GM19467 (cell line): ENCODE measurements around the gene TTC7B.
A peak's percentile ranks its signal among the peaks of the same experiment; 100 is the strongest.

Source experiments
- ATAC-seq: cut with Tn5 transposase; IDR thresholded peaks from one replicate; pipeline ENCODE4 v1.9.1; 2021; ENCODE audit warnings: mild to moderate bottlenecking, moderate library complexity; ENCODE audit not compliant: unreplicated experiment

Gene TTC7B

DNA sequence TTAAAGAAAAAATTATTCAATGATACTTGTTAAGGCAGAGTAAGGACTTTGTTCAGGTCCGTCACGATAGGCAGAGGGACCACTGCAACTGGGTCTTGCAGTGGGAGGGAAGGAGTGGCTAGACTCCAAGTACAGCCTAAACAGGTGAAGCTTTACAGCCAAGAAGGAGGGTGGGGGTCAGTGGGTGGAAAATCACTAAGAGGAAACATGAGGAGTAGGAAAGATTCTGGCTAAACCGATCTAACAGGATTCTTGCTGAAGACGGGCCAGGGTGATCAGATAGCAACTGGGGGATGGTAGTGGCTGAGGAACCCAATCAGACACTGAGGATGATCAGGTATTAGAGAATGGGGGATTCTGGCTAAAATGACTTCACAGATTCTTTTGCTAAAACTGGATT, 100.2 kb downstream of the TTC7B start:
- ATAC-seq: no peak

DNA sequence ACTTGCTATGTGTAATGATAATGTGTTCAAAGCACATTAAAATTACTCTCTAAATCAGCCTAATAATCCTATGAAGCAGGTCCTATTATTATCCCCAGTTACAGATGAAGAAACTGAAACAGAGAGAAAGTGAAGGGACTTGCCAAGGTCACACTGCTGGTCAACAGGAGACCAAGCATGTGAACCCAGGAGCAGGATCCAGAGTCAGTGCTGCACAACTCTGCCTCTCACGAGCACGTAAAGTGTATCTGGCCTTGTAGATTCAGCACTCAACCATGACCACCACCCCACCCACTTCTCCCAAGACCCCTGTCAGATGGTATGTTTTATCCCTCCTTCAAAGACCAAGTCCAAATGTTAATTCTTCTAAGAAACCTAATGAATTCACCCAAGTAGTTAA, 100.7 kb downstream of the TTC7B start:
- ATAC-seq: no peak

DNA sequence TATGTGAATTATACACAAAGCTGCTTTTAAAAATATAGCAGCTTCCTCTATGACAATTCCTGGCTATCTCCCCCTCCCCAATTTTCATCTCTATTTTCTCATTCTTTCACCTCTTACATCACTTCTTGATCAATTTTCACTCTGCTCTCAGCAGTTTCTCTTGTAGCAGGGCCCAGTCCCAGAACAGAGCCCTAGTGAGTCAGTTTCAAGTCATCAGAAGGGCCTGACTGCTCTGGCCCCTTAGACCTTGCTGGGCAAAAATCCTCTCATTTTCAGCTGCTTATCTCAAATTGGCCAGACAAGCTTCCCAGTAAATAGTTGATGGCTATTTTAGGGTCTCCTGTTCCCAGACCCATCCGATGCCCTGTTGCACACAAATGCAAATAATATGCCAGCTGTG, 101.4 kb downstream of the TTC7B start:
- no peak for ATAC-seq

DNA sequence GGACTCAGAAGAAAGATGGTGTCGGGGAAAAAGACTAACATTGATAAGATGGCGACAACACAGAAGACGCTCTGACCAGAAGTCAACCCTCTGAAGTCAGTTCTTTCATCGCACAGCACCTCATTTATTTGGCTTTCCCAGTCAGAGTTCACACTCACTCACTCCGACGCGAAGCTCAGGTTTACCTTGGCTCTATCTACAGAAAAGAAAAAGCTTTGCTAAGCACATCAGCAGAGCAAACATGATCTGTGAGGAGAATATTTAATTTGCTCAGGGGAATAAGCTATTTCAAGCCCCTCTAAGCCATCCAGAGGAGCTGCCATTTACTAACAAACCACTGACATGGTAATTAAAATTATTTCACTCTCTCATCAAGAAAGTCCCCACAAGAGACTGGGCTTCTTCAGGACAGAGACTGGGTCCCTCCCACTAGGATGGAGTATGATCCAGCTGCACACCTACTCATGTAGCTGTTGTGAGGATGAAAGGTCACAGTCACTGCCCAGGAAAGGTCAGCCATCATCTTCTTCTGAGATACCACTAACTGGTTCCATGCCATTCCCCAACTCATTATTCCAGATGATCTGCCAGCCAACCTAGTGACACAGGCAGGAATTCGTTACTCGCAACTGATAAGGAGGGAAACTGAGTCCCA, 111.4 kb downstream of the TTC7B start:
- ATAC-seq: no peak

DNA sequence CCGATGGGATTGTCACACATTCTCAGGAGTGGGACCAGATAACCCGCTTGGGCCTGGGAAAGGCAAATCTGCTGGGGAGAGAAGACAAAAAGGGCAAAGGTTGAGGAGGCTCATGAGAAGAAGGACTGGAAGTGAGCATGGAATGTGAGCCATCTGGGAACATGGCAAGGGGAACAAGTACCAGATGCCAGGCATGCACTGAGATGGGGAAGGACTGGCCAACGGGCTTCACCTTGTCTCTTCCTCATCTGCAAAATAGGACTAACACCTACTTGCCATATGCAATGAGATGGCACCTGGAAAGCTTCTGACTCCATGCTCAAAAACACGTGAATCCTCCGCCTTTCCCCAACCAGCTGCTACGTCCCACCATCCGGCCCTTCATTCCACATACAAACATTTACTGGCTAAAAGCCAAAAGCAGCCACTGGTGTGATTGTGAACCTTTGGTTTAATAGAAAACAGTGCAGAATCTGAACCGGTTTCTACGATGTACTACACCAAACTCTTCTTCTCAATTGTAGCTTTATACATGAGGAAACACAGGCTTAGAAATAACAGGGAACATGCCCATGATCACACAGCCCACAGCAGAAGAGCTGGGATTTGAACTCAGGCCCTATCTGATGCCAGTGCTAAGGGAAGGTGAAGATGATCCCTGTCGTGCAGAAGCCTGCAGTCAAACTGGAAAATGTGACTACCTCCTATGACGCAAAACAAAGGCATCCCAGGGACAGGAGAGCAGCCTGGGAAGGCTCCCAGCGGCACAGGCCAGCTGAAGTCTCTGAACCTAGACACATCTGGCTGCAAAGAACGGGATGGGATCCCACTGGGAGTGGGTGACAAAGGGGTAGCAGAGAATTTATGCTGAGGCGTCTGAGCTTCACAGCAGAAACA, 112.1 kb downstream of the TTC7B start:
- no peak for ATAC-seq

DNA sequence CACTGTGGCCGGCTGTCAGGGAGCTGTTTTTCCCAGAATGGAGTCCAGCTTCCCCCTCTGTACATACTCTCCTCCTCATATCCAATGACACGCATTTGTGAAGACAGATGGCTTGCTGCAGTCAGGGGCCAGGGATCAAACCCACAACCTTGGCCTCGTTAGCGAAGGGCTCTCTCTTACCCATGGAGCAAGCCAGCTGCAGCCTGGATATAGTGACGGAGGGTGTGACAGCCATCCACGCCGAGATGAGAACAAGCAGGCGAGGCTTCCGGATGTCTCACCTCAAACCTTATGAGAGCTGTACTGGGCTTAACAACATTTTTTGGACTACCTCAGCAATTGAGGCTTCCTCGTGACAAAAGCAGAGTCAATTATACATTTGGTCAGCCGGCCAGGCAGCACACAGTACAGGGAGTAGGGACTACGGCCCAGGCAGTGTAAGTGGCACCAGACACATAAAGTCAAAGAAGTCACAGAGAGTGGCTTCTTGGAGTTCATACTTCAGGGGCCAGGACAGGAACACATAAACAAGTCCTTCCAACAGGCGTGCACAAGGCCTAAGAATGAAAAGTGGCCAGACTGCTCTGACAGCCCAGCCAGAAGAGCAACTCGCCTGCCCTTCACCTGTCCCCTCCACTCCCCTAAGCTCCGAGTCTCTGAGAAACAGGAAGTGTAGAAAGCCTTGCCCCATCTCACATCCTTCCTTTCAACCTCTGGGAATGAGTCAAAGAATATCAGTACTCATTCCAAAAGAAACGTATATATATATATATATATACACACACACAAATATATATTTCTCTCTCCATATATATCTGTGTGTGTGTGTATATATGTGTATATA, 115.1 kb downstream of the TTC7B start:
- no peak for ATAC-seq

DNA sequence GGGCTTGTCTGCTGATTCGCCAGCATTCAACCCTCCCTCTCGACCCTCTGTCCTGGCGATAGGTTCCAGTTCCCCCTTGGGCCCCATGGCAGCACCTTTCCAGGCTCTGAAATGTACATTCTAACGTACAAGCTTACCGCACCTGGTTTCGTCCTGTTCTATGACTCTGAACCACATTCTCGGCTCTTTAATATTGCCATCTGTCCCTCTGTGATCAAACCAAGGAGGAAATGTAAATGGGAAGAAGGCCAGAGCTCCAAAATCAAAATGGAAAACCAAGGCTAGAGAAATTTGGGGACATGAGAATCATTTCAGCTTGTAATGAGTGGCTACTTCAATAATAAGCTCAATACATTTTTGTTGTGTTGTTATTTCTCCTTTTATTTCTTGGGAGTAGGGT, 117.2 kb downstream of the TTC7B start:
- ATAC-seq: no peak

DNA sequence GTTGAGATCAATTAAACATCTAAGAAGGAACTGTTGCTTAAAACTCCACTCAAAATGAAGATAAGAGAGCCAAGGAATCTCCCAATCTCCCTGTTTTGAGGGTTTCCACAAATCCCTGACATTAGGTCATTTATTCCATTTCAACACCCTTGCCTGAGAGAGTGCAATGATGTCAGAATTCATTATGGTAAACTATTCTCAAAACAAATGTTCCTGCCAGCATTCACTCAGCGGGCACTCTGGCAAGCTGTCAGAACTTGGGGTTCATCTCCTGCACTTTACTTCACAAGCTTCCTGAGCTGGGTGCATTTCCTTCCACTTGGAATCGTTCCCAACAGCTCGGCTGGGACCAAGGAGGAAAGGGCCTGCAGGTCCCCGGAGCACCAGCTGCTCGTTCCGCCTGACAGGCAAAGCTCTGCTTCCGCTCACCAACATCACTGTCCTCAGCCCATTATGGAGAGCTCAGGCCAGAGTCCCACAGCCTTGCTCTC, 117.8 kb downstream of the TTC7B start:
- no peak for ATAC-seq

DNA sequence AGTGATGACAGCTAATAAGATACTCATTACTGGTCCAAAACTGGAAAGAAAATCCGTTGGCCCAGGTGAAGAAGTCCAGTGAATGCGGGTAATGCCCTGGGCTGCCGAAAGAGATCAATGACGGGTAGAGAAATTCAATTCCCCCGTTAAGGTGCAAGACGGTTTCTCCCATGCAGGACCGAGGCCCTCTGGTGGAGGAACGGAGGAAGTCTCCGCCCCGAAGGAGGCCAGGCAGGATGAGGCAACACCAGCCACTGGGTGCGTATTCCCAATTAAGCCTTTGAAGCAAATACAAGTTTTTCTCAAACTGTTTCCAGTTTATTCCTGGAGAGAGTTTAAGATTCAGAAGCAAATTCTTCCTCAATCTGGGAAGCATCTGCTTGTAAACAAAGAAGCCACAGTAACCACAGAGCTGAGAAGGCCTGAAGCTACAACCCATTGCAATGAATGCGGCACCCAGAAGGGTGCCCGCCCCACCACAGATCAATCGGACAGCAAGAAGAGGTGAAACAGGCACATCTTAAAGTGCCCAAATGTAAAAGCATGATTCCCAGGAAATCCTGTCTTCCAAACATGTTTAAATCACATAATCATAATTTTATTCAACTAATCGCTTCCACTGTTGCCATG, 118.5 kb downstream of the TTC7B start:
- peak; percentile 66 for ATAC-seq

DNA sequence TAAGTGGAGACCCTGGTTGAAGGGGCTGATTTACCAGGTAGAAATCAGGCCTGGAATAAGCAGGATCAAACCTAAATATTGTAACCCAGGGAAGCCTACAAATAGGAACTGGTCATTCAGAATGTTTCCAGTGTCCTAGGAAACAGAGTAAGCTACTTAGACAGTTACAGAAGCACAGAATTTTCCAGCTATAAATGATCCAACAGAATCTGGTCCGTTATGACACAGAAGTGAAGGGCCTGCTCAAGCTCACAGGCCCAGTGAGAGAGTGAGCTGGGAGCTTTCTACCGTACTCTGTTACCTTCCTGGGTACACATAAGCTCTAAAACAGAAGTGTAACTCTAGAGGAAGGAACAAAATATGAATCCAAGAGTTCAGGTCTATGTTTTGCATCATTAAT, 119.1 kb downstream of the TTC7B start:
- ATAC-seq: no peak

DNA sequence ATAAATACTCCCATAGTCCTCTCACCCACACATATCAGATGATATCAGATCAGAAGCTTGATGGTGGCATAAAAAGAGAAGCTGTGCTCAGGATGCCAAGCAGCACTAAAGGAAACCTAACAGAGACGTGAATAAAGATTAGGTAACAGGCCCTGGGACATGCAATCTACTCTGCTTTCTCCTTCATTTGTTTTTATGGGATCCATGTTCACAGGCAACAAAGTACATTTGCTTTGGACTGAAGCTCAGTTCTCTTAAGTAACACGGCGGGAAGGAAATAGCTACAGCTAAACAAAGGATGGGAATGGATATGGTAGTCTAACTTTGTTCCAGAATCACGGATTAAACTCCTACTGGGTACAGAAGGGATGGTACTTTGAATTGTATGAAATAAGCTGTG, 119.5 kb downstream of the TTC7B start:
- no peak for ATAC-seq

DNA sequence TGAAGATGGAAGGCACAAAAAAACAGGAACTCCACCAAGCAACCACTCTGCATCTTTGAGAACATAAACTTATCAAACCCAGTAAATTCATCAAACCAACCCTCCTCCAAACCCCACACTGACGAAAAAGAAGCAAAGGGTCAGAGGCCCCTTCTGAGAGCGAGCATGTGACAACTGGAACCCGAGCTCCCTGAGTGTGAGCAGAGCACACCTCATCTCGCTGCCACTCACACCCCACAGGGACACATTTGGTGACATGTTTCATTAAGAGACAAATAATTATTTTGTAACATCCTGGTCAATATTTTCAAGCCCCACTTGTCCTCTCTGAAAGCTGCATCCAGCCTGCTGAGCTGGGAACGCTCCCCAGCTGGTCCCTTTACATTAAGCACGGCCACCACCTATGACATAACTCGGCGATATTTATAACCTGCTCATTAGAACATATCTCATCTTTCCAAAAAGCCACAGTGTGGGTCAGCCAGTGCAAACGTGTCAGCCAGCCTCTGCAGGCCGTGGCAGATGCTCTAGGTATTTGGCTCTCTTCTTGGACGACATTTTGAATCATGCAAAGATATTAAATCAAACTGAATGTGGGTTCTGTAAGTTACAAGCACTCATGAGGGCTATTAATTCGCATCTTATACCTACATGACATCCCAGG, 120.1 kb downstream of the TTC7B start:
- no peak for ATAC-seq

DNA sequence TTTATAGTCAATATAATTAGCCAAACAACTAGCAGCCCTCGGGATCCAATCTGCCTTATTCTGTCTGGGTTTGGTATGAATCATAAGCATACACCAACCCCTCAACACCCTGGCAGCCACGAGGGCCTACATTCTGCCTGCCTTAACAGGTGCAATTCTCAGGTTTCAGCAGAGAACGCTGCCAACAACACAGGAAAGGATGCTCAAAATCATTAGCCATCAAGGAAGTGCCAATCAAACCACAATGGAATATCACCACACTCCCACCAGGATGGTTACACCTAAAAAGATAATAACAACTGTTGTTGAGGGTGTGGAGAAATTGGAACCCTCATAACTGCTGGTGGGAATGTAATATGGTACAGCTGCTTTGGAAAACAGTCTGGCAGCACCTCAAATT, 122.8 kb downstream of the TTC7B start:
- ATAC-seq: no peak

DNA sequence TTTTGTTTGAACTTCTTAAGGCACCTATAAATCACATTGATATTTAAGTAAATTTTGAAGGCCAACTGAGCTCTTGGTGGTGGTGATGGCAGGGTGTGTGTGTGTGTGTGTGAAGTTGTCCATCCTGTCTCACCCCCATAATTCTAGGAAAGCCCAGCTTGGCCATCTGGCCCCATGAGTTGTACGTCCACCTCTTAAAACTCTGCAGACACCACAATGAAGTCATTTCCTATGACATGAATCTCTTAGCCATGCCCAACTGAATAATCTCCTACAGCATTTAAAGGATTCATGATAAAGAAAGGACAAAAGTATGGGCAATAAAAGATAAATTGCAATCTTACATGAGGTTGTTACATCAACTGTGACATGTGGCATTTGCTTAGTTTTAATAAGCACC, 123.4 kb downstream of the TTC7B start:
- no peak for ATAC-seq

DNA sequence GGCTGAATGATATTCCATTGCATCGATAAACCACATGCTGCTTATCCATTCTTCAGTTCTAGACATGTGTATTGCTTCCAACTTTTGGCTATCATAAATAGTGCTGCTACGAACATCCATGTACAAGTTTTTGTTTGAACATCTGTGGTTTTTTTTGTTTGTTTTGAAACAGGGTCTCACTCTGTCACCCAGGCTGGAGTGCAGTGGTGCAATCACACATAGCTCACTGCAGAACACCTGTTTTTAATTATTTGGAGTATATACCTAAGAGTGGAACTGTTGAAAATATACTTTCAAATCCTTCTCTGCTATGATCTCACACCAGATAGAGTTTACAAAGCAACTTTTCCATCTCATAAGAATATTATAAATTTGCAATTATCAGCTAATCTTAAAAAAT, 124.2 kb downstream of the TTC7B start:
- ATAC-seq: no peak

DNA sequence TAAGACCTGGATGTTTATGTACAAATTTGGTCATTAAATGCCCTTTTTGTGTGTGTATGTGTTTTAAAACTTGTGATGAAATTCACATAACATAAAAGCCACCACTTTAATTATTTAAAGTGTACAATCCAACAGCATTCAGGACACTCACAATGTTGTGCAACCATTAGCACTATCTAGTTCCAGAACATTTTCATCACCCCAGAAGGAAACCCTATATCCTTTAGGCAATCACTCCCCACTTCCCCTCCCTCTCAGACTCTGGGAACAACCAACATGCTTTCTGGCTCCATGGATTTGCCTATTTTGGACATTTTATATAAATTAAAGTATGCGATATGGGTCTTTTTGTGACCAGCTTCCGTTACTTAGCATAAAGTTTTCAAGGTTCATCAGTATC, 124.6 kb downstream of the TTC7B start:
- no peak for ATAC-seq

DNA sequence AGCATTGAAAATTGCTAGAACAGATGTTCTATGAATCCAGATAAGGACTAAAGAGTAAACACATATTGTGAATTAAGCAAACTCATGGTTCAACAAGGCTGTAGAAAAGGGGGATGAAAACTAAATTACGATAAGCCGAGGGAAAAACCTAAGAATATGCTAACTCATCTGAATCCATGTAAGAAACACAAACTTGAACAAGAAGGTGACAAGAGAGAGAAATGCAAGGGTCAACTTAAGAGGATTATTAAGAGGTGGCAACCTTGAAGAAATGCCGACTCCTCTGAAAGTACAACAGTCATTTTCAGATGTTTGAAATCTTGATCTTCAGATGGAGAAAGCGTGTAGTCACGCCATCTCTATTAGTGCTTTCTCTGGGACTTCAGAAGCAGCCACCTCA, 128.6 kb downstream of the TTC7B start:
- no peak for ATAC-seq

DNA sequence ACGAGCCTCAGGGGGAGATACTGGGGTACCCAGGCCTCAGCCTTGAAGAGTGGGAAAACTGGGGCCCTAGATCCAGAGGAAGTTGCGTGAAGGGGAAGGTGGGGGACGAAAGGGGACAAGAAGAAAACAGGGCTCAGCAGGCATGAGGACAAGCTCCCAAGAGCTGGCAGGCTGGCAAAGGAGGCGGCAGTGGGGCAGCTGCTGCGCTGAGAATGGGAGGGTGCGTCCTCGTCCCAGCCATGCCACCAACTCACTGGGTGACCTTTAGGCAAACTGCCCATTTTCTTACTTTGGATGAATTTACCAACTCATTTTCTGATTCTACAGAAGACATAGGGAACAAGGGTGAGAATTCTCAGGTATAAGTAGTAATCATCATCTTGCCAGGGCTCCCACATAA, 133.6 kb downstream of the TTC7B start:
- ATAC-seq: no peak

DNA sequence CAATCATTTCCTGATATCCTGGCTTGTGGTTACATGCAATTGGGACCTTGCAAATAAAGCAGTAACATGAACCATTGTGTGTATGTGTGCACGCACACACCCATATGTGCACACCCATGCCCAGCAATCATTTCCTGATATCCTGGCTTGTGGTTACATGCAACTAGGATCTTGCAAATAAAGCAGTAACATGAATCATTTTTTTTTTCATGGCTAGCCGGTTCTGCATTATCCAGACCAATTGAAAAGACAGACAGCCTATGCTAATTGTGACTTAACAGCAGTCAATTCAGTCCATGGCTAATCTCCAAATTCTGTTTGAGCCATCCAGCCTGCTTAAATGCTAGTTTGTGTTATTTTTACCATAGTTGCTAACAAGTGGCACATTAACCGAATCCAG, 134.3 kb downstream of the TTC7B start:
- no peak for ATAC-seq

DNA sequence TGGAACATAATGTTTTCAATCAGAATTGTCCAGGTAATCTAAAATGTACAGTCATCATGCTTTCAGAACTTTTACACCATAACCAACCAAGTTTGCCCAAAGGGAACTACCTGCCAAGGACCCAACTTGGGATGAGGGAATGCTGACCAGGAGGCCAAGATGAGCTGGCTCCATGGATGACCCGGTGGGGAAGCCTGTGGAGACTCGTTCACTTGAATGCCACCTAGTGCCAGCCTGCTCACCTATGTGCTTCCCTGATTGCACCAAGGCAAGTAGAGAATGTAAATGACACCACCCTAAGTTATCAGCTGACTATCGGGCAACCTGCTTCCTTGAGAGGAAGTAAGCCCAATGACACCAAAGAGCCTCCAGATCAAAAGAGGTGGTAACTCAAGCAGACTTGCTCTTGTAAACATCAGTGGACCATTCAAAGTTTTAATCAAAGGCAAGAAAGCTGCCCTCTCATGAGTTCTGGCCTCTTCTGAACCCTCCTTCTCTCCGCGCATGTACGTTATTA, 137.3 kb downstream of the TTC7B start:
- no peak for ATAC-seq
